Measurements from ENCODE around the gene SPAG16. TPM values are rescaled to one million over a fixed set of nuclear protein-coding genes. Genes with fewer than 3 reads are reported as not detected.

SPAG16 gene
- total RNA-seq, 3 donors from 2014 or later: 25.3 to 42.0 (median 41.7) TPM

- DNase-seq (ENCODE audit: low spot score in 2 of 2): no peak
- H3K9me3 ChIP-seq: no peaks in the 10 kb centered on the region
- no peak overlapping the region for H3K27ac ChIP-seq
- TF ChIP-seq CTCF (IDR thresholded peaks at IDR 0.05): no peak
- TF ChIP-seq POLR2A (IDR thresholded peaks at IDR 0.05): no peak
- TF ChIP-seq POLR2AphosphoS5 (IDR thresholded peaks at IDR 0.05): no peak
- H3K4me1 ChIP-seq: no peaks in the 10 kb centered on the region
- H3K36me3 ChIP-seq: no peaks in the 10 kb centered on the region
- no peaks in the 10 kb centered on the region for H3K27me3 ChIP-seq
- no peak overlapping the region for H3K4me3 ChIP-seq
- intact Hi-C loops (cut with DNase I; ENCODE audit: low total_unique reads): no loop called here
Observed at GRCh38 chr2:214064471-214064870, 780.2 kb downstream of the SPAG16 start.

- intact Hi-C loops (cut with DNase I; ENCODE audit: low total_unique reads): no loop called here
- no peaks in the 10 kb centered on the region for H3K36me3 ChIP-seq
- H3K27me3 ChIP-seq: no peaks in the 10 kb centered on the region
- no peak overlapping the region for H3K27ac ChIP-seq
- no peak overlapping the region for H3K4me3 ChIP-seq
- H3K4me1 ChIP-seq: no peaks in the 10 kb centered on the region
- no peak for DNase-seq (ENCODE audit: low spot score in 2 of 2)
- H3K9me3 ChIP-seq: no peaks in the 10 kb centered on the region
- TF ChIP-seq POLR2AphosphoS5 (IDR thresholded peaks at IDR 0.05): no peak
- TF ChIP-seq CTCF (IDR thresholded peaks at IDR 0.05): no peak
- TF ChIP-seq POLR2A (IDR thresholded peaks at IDR 0.05): no peak
Observed at GRCh38 chr2:214066862-214067261, 782.6 kb downstream of the SPAG16 start.

- H3K27ac ChIP-seq: no peak overlapping the region
- no peak overlapping the region for H3K4me3 ChIP-seq
Observed at GRCh38 chr2:214069254-214069653, 785.0 kb downstream of the SPAG16 start.

GRCh38 chr2:214075456-214075855 is 791.2 kb downstream of the SPAG16 start:
- Histone ChIP-seq H3K27me3 (no peaks in the 10 kb centered on the region), H3K36me3 (no peaks in the 10 kb centered on the region), H3K4me1 (no peaks in the 10 kb centered on the region), H3K4me3 (no peak overlapping the region), H3K27ac (no peak overlapping the region), H3K9me3 (no peaks in the 10 kb centered on the region)
- no peak for DNase-seq (ENCODE audit: low spot score in 2 of 2)
- no peak for TF ChIP-seq POLR2A (IDR thresholded peaks at IDR 0.05)
- TF ChIP-seq POLR2AphosphoS5 (IDR thresholded peaks at IDR 0.05): no peak
- intact Hi-C loops (cut with DNase I; ENCODE audit: low total_unique reads): no loop called here

More at GRCh38 chr2:214069254-214069653, 785.0 kb downstream of the SPAG16 start:
- no peak for DNase-seq (ENCODE audit: low spot score in 2 of 2)
- intact Hi-C loops (cut with DNase I; ENCODE audit: low total_unique reads): no loop called here
- Histone ChIP-seq H3K9me3 (no peaks in the 10 kb centered on the region), H3K36me3 (no peaks in the 10 kb centered on the region), H3K4me1 (no peaks in the 10 kb centered on the region), H3K27me3 (no peaks in the 10 kb centered on the region)
- TF ChIP-seq POLR2AphosphoS5 (IDR thresholded peaks at IDR 0.05) (no peak), CTCF (IDR thresholded peaks at IDR 0.05) (no peak), POLR2A (IDR thresholded peaks at IDR 0.05) (no peak)

GRCh38 chr2:214076527-214076926 is 792.3 kb downstream of the SPAG16 start:
- no peaks in the 10 kb centered on the region for H3K9me3 ChIP-seq
- no peak overlapping the region for H3K27ac ChIP-seq
- no peaks in the 10 kb centered on the region for H3K27me3 ChIP-seq
- TF ChIP-seq POLR2AphosphoS5 (IDR thresholded peaks at IDR 0.05): no peak
- H3K4me3 ChIP-seq: no peak overlapping the region
- intact Hi-C loops (cut with DNase I; ENCODE audit: low total_unique reads): no loop called here
- H3K4me1 ChIP-seq: no peaks in the 10 kb centered on the region
- no peaks in the 10 kb centered on the region for H3K36me3 ChIP-seq
- no peak for DNase-seq (ENCODE audit: low spot score in 2 of 2)

- H3K9me3 ChIP-seq: no peaks in the 10 kb centered on the region
Observed at GRCh38 chr2:214077727-214078126, 793.5 kb downstream of the SPAG16 start.

More at GRCh38 chr2:214077727-214078126, 793.5 kb downstream of the SPAG16 start:
- Histone ChIP-seq H3K4me3 (no peak overlapping the region), H3K27ac (no peak overlapping the region), H3K4me1 (no peaks in the 10 kb centered on the region), H3K36me3 (no peaks in the 10 kb centered on the region), H3K27me3 (no peaks in the 10 kb centered on the region)
- DNase-seq (ENCODE audit: low spot score in 2 of 2): no peak
- intact Hi-C loops (cut with DNase I; ENCODE audit: low total_unique reads): no loop called here
- TF ChIP-seq POLR2AphosphoS5 (IDR thresholded peaks at IDR 0.05) (no peak), POLR2A (IDR thresholded peaks at IDR 0.05) (no peak), CTCF (IDR thresholded peaks at IDR 0.05) (no peak)

Data from breast epithelium (tissue), 4 donors.